ENCODE measurements around the gene CNNM1.

GRCh38 chr10:99387541-99387940, 58.4 kb downstream of the CNNM1 start:
- TF ChIP-seq CTCF (IDR thresholded peaks at IDR 0.05 in 4 of 5, conservative IDR thresholded peaks at IDR 0.05 in 1 of 5), result no peak
- TF ChIP-seq POLR2A (IDR thresholded peaks at IDR 0.05), result no peak

All from gastrocnemius medialis (tissue), 4 donors.